RWPE1 (cell line): ENCODE results near the gene GIMD1.
"Not testable (repeated sequence)": the region's sequence is repeated elsewhere in the genome, so short reads cannot be mapped to it uniquely, and the experiment has no call there.

Source experiments
- CTCF ChIA-PET: fragments of 350-600 bp; sonication (Branson Sonifier 250); formaldehyde crosslinking; extraction: SDS; loops from one replicate; lab custom pipeline; 2021; lab: Yijun Ruan, JAX
- POLR2A ChIA-PET: fragments of 400-600 bp; formaldehyde crosslinking; extraction: SDS; loops from one replicate; lab custom pipeline; 2020; ENCODE audit warnings: antibody characterized with exemption; ENCODE audit not compliant: low non-redundant PET; lab: Yijun Ruan, JAX
- DNase-seq: peaks from one replicate; pipeline ENCODE4 v3.0.0; 2012; ENCODE audit warnings: low spot score
- H3K27ac ChIP-seq: fragments of 450-650 bp; 2 replicates; pipeline ENCODE4 v1.5.1; 2017
- TF ChIP-seq, protein P1 (sequence below): fragments of 450-650 bp; conservative IDR thresholded peaks from 2 replicates; pipeline ENCODE4 v1.5.1; 2017; ENCODE audit warnings: low read depth, mild to moderate bottlenecking

GIMD1 gene

GRCh38 chr4:106334741-106335470 is 33.7 kb downstream of the GIMD1 start:
- no peak overlapping the region for H3K27ac ChIP-seq
- CTCF ChIA-PET: interaction anchor here (0.6 kb wide), 1 partner anchor 130 kb away, joined by 5 read pairs; no protein-coding TSS in a partner anchor
- POLR2A ChIA-PET: no interaction called here
- TF ChIP-seq, protein P1, sequence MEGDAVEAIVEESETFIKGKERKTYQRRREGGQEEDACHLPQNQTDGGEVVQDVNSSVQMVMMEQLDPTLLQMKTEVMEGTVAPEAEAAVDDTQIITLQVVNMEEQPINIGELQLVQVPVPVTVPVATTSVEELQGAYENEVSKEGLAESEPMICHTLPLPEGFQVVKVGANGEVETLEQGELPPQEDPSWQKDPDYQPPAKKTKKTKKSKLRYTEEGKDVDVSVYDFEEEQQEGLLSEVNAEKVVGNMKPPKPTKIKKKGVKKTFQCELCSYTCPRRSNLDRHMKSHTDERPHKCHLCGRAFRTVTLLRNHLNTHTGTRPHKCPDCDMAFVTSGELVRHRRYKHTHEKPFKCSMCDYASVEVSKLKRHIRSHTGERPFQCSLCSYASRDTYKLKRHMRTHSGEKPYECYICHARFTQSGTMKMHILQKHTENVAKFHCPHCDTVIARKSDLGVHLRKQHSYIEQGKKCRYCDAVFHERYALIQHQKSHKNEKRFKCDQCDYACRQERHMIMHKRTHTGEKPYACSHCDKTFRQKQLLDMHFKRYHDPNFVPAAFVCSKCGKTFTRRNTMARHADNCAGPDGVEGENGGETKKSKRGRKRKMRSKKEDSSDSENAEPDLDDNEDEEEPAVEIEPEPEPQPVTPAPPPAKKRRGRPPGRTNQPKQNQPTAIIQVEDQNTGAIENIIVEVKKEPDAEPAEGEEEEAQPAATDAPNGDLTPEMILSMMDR: no peak
- no peak for DNase-seq

DNA sequence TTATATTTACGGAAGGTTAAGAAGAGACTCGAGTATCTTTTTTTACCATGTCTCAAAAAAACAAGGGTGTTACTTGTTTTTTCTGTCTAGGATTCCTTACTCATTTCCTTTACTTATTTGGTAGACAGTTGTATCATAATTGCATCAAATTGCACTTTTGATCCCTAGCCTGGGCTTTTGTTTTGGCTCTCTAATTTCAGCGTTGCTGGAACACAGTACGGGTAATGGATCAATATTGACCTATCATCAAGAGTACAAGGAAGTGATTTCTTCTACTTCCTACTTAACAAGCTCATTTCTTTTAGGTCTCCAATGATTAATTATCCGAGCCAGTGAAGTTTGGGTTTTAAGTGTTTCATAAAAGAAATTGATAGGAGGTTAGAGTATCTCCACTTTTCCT is 35.4 kb downstream of the GIMD1 start:
- POLR2A ChIA-PET: no interaction called here
- DNase-seq: no peak
- CTCF ChIA-PET: interaction anchor here (0.6 kb wide), 1 partner anchor 10 kb away, joined by 3 read pairs; no protein-coding TSS in a partner anchor
- H3K27ac ChIP-seq: no peak overlapping the region
- TF ChIP-seq, protein P1: no peak

GRCh38 chr4:106329041-106329618 is 39.4 kb downstream of the GIMD1 start:
- ChIA-PET CTCF (interaction anchor here (0.6 to 1.1 kb wide), 8 partner anchors 20 to 1338 kb away, joined by 3 to 8 read pairs (median 4); no protein-coding TSS in a partner anchor), POLR2A (no interaction called here)
- peak; percentile 40 for DNase-seq
- TF ChIP-seq, protein P1: peak; percentile 74
- no peak overlapping the region for H3K27ac ChIP-seq

GRCh38 chr4:106325800-106326199 is 42.8 kb downstream of the GIMD1 start:
- TF ChIP-seq, protein P1: no peak
- no peak overlapping the region for H3K27ac ChIP-seq
- POLR2A ChIA-PET: no interaction called here
- CTCF ChIA-PET: interaction anchor here (0.6 kb wide), 1 partner anchor 17 kb away, joined by 3 read pairs; no protein-coding TSS in a partner anchor
- DNase-seq: peak; percentile 8

DNA sequence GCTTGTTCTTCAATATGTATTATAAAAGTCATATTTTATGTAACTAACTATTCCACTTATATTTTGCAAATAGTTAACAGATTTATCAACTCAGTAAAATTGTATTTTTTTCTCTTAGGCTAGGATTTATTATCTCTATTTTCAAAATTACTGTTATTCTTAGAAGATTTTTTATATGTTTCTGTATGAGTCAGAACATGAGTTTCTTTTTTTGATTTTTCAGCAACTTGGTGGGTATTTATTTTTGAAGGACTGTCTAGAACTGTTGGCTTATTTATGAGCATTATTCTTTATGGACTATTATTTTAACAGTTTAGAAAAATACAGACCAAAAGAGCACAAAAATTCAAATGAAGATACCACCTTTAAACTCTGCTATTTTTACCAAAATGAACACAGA is 45.5 kb downstream of the GIMD1 start:
- no peak for DNase-seq
- POLR2A ChIA-PET: no interaction called here
- TF ChIP-seq, protein P1: no peak
- H3K27ac ChIP-seq: no peak overlapping the region
- CTCF ChIA-PET: no interaction called here

DNA sequence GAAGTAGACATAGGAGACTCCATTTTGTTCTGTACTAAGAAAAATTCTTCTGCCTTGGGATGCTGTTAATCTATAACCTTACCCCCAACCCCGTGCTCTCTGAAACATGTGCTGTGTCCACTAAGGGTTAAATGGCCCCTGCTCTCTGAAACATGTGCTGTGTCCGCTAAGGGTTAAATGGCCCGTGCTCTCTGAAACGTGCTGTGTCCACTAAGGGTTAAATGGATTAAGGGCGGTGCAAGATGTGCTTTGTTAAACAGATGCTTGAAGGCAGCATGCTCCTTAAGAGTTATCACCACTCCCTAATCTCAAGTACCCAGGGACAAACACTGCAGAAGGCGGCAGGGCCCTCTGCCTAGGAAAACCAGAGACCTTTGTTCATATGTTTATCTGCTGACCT is 46.8 kb downstream of the GIMD1 start:
- CTCF ChIA-PET, POLR2A ChIA-PET, H3K27ac ChIP-seq, DNase-seq: not testable (repeated sequence)

DNA sequence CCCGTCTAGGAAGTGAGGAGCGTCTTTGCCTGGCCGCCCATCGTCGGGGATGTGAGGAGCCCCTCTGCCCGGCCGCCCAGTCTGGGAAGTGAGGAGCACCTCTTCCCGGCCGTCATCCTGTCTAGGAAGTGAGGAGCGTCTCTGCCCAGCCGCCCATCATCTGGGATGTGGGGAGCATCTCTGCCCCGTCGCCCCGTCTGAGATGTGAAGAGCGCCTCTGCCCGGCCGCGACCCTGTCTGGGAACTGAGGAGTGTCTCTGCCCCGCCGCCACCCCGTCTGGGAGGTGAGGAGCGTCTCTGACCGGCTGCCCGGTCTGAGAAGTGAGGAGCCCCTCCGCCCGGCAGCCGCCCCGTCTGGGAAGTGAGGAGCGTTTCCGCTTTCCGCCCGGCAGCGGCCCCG is 47.4 kb downstream of the GIMD1 start:
- H3K27ac ChIP-seq, POLR2A ChIA-PET, DNase-seq, CTCF ChIA-PET: not testable (repeated sequence)
